MM.1S (cell line): ENCODE data around the gene SPECC1L.

Experiments
- EZH2phosphoT487 ChIP-seq: fragments of 300-600 bp; sonication (generic); IDR thresholded peaks from 2 replicates; pipeline ENCODE4 v1.6.1; 2018; ENCODE audit warnings: antibody characterized with exemption, low read length
- TF ChIP-seq, protein P1 (sequence below): fragments of 300-600 bp; sonication (generic); IDR thresholded peaks from 2 replicates; pipeline ENCODE4 v1.5.1; 2016; ENCODE audit warnings: antibody characterized with exemption, low read length, mixed read lengths

DNA sequence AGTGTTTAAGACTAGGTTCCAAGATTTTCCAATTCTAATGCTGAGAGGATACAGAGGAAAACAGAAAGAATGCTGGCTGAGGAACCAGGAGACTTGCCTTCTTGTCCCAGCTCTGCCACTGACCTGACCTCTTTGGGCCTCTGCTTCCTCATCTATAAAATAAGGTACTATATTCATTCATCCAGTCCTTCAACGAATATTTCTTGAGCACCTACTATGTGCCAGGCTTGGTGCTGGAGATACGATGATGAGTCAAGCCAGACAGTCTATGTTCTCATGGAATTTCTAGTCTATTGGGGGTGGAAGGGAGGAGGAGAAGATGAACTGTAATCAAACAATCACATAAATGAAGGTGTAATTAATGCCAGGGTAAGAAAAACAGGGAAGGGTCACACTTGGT, 196.7 kb downstream of the SPECC1L start:
- TF ChIP-seq, protein P1, sequence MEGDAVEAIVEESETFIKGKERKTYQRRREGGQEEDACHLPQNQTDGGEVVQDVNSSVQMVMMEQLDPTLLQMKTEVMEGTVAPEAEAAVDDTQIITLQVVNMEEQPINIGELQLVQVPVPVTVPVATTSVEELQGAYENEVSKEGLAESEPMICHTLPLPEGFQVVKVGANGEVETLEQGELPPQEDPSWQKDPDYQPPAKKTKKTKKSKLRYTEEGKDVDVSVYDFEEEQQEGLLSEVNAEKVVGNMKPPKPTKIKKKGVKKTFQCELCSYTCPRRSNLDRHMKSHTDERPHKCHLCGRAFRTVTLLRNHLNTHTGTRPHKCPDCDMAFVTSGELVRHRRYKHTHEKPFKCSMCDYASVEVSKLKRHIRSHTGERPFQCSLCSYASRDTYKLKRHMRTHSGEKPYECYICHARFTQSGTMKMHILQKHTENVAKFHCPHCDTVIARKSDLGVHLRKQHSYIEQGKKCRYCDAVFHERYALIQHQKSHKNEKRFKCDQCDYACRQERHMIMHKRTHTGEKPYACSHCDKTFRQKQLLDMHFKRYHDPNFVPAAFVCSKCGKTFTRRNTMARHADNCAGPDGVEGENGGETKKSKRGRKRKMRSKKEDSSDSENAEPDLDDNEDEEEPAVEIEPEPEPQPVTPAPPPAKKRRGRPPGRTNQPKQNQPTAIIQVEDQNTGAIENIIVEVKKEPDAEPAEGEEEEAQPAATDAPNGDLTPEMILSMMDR, result no peak
- no peak for TF ChIP-seq EZH2phosphoT487
